Measurements from ENCODE around the gene PDXK. TPM values are rescaled to one million over a fixed set of nuclear protein-coding genes. Genes with fewer than 3 reads are reported as not detected.

Gene PDXK
- total and polyA plus RNA-seq, 2 of the 13 experiments (the other 11 are each of a cell fraction or from before 2014, with no cell fraction given): 114 to 184 TPM

GRCh38 chr21:43728467-43729390 lies 9.8 kb downstream of the PDXK start (continued):
- TF ChIP-seq FOXM1 (CRISPR knock-in tag; IDR thresholded peaks at IDR 0.05) (no peak), RBFOX2 (IDR thresholded peaks at IDR 0.05; ENCODE audit: low read depth, low read length) (peak; percentile 85), ZNF121 (CRISPR knock-in tag; IDR thresholded peaks at IDR 0.05) (peak; percentile 56; the same call in 1 of the 2 replicates), SYNCRIP (IDR thresholded peaks at IDR 0.05; ENCODE audit: insufficient read depth, low read depth, low read length) (no peak), HDAC1 (CRISPR knock-in tag; IDR thresholded peaks at IDR 0.05) (peak; percentile 98), KAT8 (CRISPR knock-in tag; IDR thresholded peaks at IDR 0.05) (peak; percentile 92), FIP1L1 (IDR thresholded peaks at IDR 0.05; ENCODE audit: borderline replicate concordance, insufficient read depth, low read depth, low read length) (no peak), CREB1 (IDR thresholded peaks at IDR 0.05) (no peak), CREB1 (CRISPR knock-in tag; IDR thresholded peaks at IDR 0.05) (no peak), FOXA1 (IDR thresholded peaks at IDR 0.05) (no peak), FOXA1 (CRISPR knock-in tag; IDR thresholded peaks at IDR 0.05) (peak; percentile 60), ZFP36 (IDR thresholded peaks at IDR 0.05; ENCODE audit: borderline replicate concordance, low read depth, low read length, partially characterized antibody) (no peak), PAX8 (CRISPR knock-in tag; IDR thresholded peaks at IDR 0.05; ENCODE audit: borderline replicate concordance) (no peak), ELF1 (CRISPR knock-in tag; IDR thresholded peaks at IDR 0.05) (peak; percentile 77), ZNF142 (CRISPR knock-in tag; IDR thresholded peaks at IDR 0.05) (no peak; the same call in 1 of the 2 replicates), PHF8 (CRISPR knock-in tag; IDR thresholded peaks at IDR 0.05) (peak; percentile 60), ZNF878 (CRISPR knock-in tag; IDR thresholded peaks at IDR 0.05) (peak; percentile 82), FLYWCH1 (CRISPR knock-in tag; IDR thresholded peaks at IDR 0.05) (no peak), GABPB1 (CRISPR knock-in tag; IDR thresholded peaks at IDR 0.05) (peak; percentile 98), SIN3A (IDR thresholded peaks at IDR 0.05; ENCODE audit: borderline replicate concordance, low read depth, low read length) (peak; percentile 79; the same call in 1 of the 2 replicates)
- TF ChIP-seq, protein P1, sequence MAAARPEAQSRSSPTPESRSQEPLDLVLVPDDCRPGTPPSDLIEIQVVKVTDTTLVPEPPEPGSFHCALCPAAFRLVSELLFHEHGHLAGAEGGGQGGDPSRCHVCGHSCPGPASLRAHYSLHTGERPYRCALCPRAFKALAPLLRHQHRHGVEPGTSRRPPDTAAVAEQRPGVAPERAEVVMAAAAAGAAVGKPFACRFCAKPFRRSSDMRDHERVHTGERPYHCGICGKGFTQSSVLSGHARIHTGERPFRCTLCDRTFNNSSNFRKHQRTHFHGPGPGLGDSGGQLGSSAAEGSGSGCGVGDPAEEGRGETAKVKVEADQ (CRISPR knock-in tag; IDR thresholded peaks at IDR 0.05; ENCODE audit: borderline replicate concordance): 0 out of 2 replicates have a peak, but pooled peaks have one; percentile 13
- TF ChIP-seq, protein P2, sequence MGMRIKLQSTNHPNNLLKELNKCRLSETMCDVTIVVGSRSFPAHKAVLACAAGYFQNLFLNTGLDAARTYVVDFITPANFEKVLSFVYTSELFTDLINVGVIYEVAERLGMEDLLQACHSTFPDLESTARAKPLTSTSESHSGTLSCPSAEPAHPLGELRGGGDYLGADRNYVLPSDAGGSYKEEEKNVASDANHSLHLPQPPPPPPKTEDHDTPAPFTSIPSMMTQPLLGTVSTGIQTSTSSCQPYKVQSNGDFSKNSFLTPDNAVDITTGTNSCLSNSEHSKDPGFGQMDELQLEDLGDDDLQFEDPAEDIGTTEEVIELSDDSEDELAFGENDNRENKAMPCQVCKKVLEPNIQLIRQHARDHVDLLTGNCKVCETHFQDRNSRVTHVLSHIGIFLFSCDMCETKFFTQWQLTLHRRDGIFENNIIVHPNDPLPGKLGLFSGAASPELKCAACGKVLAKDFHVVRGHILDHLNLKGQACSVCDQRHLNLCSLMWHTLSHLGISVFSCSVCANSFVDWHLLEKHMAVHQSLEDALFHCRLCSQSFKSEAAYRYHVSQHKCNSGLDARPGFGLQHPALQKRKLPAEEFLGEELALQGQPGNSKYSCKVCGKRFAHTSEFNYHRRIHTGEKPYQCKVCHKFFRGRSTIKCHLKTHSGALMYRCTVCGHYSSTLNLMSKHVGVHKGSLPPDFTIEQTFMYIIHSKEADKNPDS (CRISPR knock-in tag; IDR thresholded peaks at IDR 0.05): peak; percentile 58; the same call in 1 of the 2 replicates

All from HepG2 (cell line).